ENCODE results near the gene FURIN. TPM values are rescaled to one million over a fixed set of nuclear protein-coding genes. Genes with fewer than 3 reads are reported as not detected.

The FURIN gene
- total RNA-seq, 1 experiment from 2014 or later = 35.1 TPM

DNA sequence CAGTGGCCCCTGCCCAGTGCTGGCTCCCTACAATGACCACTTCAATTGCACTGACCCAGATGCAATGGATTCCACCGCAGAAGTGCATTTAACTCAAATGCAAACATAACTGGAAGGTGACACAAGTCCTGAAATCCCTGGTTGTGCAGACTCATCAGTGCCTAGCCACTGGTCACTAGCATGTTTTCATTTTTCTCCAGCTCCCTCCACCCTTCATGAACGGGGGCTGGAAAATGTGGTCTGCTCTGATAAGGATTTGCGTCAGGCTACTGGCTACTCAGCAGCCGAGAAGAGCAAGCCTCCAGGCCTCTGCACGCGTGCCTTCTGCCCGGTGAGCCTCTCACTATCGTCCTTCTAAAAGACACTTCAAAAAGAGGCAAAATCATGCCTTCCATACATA lies 27.4 kb upstream of the FURIN start:
- no peak overlapping the region for H3K9ac ChIP-seq (ENCODE audit: extremely low read depth, insufficient read length, low read length)
- Mint-ChIP-seq H3K36me3 (ENCODE audit: insufficient read depth in 1 of 3, low read depth in 3 of 3) (no peaks in the 10 kb centered on the region), H3K27me3 (ENCODE audit: low read depth) (peaks cover 6% of the 10 kb centered on the region), H3K9me3 (no peaks in the 10 kb centered on the region; a peak in 1 of 5 replicates), H3K4me1 (peaks cover 34 to 36% of the 10 kb centered on the region in 2 experiments), H3K27ac (no peak overlapping the region; a peak in 1 of 7 replicates), H3K4me3 (no peak overlapping the region)
- no peak overlapping the region for H2BK5ac ChIP-seq (ENCODE audit: insufficient read length, low read length)
- H3K18ac ChIP-seq (ENCODE audit: insufficient read length, low read depth, low read length) = no peak overlapping the region
- H4K20me1 ChIP-seq (ENCODE audit: control insufficient read depth, insufficient read depth, insufficient read length) = no peaks in the 10 kb centered on the region
- no CpG with 5 or more reads among the region's 8 CpGs for WGBS (ENCODE audit: extremely low coverage, insufficient read length, low lambda C conversion rate)
- H2AFZ ChIP-seq (ENCODE audit: low read length) = no peak overlapping the region
- TF ChIP-seq, protein P1, sequence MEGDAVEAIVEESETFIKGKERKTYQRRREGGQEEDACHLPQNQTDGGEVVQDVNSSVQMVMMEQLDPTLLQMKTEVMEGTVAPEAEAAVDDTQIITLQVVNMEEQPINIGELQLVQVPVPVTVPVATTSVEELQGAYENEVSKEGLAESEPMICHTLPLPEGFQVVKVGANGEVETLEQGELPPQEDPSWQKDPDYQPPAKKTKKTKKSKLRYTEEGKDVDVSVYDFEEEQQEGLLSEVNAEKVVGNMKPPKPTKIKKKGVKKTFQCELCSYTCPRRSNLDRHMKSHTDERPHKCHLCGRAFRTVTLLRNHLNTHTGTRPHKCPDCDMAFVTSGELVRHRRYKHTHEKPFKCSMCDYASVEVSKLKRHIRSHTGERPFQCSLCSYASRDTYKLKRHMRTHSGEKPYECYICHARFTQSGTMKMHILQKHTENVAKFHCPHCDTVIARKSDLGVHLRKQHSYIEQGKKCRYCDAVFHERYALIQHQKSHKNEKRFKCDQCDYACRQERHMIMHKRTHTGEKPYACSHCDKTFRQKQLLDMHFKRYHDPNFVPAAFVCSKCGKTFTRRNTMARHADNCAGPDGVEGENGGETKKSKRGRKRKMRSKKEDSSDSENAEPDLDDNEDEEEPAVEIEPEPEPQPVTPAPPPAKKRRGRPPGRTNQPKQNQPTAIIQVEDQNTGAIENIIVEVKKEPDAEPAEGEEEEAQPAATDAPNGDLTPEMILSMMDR (conservative IDR thresholded peaks at IDR 0.05) = no peak
- no peak overlapping the region for H3T11ph ChIP-seq (ENCODE audit: low read length)
- no peak overlapping the region for H3K56ac ChIP-seq (ENCODE audit: insufficient read length, low read depth, low read length)
- no peak overlapping the region for H2BK15ac ChIP-seq (ENCODE audit: low read depth, low read length)
- H3K23me2 ChIP-seq (ENCODE audit: insufficient read length, low read depth, low read length, poor library complexity, severe bottlenecking) = no peaks in the 10 kb centered on the region
- no peak overlapping the region for H2BK12ac ChIP-seq (ENCODE audit: insufficient read length, low read depth, low read length)
- H3K23ac ChIP-seq (ENCODE audit: insufficient read length, low read depth, low read length) = no peak overlapping the region
- no peak overlapping the region for H3K14ac ChIP-seq (ENCODE audit: insufficient read depth, low read length)
- H2BK120ac ChIP-seq (ENCODE audit: low read depth, low read length, poor library complexity, severe bottlenecking) = no peak overlapping the region
- no peaks in the 10 kb centered on the region for H3K27me3 ChIP-seq (ENCODE audit: insufficient read depth, low read length)
- H4K8ac ChIP-seq (replicated peaks; ENCODE audit: insufficient read length, low read depth, low read length) = no peak overlapping the region
- H3K4me1 ChIP-seq (ENCODE audit: insufficient read depth, low read length) = peaks cover 5% of the 10 kb centered on the region; the same call in 1 of the 2 replicates
- H2AK5ac ChIP-seq (ENCODE audit: insufficient read length, low read length) = no peak overlapping the region
- H2BK20ac ChIP-seq (ENCODE audit: low read depth, low read length, poor library complexity, severe bottlenecking) = no peak overlapping the region
- no peak overlapping the region for H4K5ac ChIP-seq (ENCODE audit: insufficient read length, low read depth, low read length)
- H3K79me1 ChIP-seq (ENCODE audit: insufficient read depth, low read depth, low read length, poor library complexity, severe bottlenecking) = no peaks in the 10 kb centered on the region
- H3K4me2 ChIP-seq (ENCODE audit: insufficient read depth, insufficient read length, low read length) = no peak overlapping the region
- no peak overlapping the region for H3K4ac ChIP-seq (ENCODE audit: low read depth, low read length)
- H3K79me2 ChIP-seq (ENCODE audit: insufficient read depth, low read length) = no peaks in the 10 kb centered on the region
- H4K91ac ChIP-seq (ENCODE audit: insufficient read length, low read depth, low read length) = no peak overlapping the region
- DNase-seq = no peak
- H3K27ac ChIP-seq (ENCODE audit: insufficient read length, low read depth, low read length) = no peak overlapping the region
- H3K9me3 ChIP-seq (ENCODE audit: control insufficient read depth, low read depth, low read length) = no peaks in the 10 kb centered on the region
